HG03571 (cell line): ENCODE data around the gene CBX2.
"Not testable (repeated sequence)": the region's sequence is repeated elsewhere in the genome, so short reads cannot be mapped to it uniquely, and the experiment has no call there.

Source experiments
- ATAC-seq: cut with Tn5 transposase; IDR thresholded peaks from one replicate; pipeline ENCODE4 v1.9.1; 2021; ENCODE audit not compliant: unreplicated experiment

CBX2 gene

DNA sequence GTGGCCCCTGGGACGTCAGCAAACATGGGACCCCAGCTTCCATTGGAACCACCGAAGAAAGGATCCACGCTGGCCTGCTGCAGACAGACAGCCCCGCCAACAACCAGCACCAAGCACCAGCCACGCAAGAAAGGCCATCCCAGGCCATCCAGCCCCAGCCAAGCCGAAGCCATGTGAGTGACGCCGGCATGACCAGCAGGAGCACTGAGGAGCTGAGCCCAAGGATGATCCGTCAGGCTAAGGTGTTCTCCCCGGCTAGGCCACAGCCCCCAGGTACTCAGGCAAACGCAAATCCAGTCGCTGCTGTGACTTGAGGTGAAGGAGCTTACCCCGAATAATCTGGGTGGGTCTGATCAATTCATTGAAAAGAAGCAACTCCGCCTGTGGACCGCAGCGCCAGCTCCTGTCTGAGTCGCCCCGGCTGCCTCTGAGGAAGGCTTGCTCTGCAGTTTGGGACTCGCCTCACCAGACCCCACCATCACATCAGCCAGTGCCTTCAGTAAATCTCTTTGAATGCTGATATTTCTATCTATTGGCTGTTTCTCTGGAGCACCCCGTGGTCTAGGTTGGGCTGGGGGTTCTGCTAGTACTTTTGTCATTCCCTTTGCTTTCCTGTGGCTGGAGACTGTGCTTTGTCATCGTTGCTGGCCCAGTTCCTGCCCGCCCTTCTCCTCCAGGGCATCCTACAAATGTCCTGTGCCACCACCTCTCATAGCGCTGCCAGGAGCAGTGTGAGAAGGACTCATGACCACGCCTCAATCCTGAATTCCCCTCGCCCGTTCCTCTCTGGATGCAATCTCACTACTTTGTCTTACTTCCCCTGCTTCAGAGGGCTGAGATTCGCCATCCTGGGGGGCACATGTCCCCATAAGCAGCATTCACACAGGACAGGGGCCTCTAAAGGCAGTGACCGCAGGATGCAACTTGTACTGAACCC, 8.1 kb upstream of the CBX2 start:
- ATAC-seq, result no peak

DNA sequence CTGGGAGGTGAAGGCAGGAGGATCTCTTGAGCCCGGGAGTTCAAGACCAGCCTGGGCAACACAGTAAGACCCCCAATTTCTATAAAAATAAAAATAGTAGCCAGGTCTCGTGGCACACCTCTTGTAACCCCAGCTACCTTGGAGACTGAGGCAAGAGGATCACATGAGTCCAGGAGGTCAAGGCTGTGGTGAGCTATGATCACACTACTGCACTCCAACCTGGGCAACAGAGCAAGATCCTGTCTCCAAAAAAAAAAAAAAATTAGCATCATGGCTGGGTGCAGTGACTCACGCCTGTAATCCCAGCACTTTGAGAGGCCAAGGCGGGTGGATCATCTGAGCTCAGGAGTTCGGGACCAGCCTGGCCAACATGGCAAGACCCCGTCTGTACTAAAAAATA, 6.7 kb upstream of the CBX2 start:
- no peak for ATAC-seq

DNA sequence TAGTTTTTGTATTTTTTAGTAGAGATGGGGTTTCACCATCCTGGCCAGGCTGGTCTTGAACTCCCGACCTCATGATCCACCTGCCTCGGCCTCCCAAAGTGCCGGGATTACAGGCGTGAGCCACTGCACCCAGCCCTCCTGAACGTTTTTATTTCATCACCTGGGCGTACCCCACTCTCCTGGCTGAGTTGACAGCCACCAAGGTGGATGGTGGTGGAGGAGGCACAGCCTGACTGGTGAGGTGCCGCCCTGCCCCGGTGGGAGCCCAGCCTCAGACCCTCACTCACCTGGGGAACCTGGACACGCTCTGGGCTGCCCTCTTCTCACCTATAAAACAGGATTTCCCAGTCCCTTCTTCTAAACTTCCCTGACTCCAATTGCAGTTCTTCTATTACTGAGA, 5.2 kb upstream of the CBX2 start:
- not testable (repeated sequence) for ATAC-seq

DNA sequence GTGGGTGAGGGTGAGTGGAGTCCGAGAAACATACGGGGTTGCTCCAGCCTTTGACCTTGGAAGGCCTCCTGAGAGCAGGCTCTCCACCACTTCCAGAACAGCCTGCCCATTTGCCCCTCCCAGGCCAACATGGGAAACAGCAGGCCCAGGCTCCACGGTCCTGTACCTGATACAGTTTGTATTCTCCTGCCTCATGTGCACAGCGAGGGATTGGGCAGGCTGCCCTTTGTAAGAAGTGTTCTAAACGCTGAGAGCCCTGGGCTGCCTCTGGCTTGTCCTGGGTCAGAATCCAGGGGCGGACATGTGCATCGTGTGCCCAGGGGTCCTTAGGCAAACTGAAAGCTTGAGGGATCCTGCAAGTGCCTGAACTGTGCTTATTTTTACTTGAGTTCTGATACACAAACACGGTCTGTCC, 3.4 kb upstream of the CBX2 start:
- no peak for ATAC-seq

DNA sequence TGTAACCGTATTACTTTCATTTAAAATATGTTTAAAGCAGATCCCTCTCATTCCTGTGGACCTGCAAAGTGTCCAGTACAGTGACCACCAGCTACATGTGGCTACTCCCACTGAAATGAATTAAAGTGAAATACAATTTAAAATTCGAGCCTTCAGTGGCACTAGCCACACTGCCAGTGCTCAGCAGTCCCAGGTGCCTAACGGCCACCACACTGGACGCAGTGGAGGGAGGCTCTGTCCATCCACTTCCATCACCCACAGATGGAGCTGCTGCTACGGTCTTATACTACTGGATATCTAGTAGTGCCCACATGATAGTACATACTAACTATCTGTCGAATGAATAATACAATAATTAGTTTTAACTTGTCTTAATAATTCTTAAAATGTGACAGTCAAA, 2.3 kb upstream of the CBX2 start:
- no peak for ATAC-seq

DNA sequence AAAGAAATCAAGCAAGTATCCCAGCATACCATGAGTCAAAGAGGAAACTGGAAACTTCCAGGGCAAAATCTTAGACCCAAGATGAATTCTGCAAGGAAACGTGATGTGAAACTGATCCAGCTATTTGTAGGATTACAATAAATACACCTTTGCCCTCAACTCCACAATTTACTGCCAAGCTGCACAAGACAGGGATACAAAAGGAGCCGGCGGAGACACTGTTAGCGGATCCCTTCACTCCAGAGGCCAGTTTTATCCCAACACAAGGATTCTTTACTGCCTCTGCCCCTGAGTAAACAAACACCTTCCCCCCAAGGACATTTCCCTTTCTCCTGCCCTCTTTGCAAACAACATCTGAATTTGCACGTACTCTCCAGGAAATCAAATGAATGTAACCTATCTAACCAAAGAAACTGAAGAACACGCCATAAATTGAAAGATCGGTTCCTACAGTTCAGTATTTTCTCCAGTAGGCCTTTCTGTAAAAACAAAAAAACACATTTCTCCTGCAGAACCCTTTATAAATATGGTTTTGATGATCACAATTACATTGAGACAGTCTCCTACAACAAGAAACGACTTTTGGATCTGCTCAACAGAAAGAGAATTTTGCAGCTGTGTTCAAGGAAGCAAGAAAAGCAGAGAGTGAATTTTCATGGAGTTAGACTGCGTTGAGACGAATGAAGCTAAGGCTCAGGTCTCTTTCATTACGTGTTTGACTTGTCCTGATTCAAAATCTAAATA, 1.4 kb upstream of the CBX2 start:
- ATAC-seq, result no peak

DNA sequence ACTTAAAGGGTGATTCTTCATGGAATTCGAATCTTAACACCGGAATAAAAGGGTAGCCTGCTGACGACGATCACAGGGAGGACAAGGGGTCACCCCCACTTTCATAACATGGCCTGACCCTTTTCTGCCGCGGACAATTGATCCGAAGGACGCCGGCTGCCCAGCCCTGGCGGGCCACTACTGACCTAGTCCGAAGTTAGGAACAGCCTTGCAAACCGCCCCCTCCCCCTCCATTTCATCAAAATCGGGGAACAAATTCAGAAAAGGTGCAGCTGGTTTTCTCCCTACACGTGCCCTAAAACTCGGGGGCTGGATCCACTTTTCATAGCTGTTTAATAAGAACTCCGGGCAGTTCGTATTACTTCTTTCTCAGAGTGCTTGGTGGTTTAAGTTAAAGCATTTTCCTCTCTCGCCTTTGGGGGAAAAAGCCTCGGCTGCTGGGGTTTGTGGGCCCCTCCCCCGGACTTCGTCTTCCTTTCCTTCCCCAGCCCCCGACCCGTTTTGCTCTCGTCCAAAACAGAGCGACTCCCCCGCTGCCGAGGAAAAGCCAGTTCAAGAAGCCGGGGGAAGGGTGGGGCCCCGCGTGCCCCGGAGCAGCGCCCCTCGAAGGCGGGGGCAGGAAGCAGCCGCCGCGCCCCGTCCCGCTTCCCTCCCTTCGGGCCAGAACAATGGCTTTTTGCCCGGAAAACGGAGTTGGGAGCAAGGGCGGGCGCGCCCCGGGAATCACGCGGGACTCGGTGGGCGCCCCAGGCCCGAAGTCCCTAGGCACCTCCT, 641 bp upstream of the CBX2 start:
- ATAC-seq, result no peak

DNA sequence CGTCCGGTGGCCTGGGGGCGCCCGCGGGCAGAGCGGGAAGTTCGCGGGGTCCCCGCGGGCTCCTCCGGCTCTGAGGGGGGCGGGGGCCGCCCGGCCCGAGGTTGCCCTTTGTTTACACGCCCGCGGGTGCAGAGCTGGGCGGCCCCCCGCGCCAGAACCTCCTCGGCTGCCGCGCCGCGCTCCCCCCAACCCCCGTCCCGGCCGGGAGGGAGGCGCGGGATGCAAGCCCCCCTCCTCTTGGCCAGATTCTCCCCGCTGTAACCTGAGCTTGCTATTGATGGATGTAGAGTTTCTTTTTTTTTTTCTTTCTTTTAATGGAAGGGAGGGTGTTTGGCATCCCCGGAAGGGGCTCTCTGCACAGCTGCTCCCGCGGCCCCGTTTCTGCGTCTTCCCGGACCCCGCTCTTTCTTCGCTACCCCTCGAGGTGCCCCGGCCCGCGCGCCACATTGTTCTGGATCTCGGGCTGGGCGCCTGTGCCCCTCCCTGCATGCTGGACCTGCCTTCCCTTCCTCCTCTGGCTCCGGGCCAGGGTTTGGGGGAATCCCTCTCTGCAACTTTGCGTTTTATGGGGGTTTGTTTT, 646 bp downstream of the CBX2 start:
- no peak for ATAC-seq

DNA sequence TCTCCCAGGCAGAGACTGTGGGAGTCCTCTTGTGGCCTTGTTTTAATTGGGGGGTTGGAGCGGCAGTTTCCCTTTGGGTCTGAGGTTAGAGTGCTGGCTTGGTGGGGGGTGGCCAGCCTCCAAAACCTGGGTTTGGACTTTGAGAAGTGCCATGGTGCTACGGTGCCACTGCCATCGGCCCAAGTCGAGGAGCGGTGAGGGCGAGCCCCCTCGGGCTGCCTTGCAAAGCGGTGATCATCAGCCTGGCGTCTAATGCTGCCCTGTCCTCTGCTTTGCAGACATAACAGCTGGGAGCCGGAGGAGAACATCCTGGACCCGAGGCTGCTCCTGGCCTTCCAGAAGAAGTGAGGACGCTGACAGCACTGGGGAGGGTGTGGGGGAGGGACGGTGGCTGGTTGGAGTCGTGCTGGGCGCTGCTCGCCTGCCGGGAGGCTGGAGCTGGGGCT, 1.2 kb downstream of the CBX2 start:
- ATAC-seq, result no peak

DNA sequence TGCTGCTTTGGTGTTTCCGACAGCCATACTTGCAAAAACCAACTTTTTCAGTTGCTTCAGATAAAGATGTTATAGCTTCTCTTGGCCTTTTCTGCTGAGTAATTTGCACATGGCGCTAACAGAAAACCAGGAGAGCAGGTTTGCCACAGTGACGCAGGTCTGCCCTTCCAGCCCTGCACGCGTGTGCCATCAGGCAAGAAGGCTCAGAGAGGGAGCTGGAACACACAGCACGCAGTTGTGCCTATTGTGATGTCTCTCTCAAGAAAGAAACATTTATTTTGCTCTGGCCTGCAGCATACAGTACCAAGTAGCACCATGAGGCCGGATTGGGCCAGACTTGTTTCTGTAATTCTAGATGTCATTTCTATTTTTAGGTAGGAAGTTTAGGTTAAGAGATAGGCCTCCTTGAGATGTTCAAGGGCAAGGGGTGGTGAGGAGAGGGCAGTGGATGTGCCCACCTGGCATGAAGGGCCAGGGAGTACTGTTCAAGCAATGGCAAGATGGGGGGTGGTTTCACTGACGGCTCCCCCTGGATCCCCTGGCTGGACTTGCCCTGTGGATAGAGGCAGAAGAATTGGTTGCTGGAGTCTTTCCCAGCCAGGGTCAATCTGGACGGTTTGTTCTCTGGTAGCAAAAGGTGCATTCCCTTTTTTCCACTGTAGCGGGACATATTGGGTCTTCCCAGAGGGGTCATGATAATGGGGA, 1.9 kb downstream of the CBX2 start:
- no peak for ATAC-seq

DNA sequence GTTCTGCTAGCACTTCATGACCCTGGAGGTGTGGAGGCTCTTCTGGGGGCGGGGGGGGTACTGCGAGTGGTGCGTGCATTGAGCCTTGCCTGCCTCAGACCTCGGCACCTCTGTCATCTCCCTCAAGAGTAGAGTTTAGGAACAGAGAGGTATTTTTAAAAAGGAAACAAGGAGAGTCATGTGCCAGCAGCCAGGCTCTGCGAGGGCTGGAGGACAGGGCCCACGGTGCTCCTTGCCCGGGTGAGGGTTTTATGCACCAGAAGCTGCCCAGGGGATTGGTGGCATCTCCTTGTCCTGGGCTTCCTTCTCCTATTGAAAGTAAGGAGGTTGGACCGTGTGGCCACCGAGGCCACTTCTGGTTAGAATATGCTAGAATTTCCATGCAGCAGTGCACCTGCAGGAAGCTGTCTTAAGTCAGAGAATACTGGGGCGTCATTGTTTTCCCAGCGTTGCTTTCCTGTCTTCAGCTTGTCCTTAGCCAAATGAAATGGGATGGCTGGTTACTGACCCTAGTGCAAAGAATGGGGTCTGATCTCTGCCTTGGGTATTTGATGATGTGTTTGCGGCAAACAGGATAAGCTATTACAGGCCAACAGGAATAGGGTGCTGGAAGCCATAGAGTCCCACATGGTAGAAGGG, 3.2 kb downstream of the CBX2 start:
- no peak for ATAC-seq

DNA sequence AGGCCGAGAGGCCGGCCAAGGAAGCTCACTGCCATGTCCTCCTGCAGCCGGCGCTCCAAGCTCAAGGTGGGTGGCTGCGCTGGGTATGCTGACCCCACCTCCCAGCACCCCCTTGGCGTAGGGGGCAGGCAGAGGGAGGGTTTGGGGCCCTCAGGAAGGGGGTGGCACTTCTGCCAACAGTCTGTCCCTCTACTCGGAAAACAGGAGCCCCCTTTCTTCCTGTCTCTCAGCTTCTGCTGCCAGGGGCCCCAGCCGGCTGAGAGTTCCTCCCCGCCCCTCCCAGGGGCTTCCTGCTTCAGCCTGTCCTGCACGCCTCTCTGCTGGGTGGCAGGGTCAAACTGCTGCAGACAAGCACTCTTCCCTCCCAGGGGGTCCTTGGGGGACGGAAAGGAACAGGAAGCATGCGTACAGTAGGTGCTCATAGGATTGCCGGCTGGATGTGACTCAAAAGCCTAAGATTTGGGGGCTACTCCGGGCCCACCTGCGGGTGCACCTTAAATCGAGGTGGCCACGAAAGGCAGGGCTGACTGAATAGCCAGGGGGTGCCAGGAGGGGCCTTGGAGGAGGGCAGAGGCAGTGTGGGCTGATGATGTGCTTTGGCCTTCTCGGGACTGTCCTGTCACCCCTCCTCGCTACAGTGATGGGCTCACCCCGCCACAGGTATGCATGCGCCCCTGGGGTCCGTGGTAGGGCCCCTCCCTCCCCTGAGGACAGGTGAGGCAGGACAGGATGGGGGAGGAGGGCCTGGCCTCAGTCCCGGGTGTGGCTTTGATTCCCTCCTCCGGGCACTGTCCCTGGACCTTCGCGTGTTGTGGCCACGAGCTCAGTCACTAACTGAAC, 4.0 kb downstream of the CBX2 start:
- no peak for ATAC-seq

DNA sequence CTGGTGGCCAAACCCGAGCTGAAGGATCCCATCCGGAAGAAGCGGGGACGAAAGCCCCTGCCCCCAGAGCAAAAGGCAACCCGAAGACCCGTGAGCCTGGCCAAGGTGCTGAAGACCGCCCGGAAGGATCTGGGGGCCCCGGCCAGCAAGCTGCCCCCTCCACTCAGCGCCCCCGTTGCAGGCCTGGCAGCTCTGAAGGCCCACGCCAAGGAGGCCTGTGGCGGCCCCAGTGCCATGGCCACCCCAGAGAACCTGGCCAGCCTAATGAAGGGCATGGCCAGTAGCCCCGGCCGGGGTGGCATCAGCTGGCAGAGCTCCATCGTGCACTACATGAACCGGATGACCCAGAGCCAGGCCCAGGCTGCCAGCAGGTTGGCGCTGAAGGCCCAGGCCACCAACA, 5.9 kb downstream of the CBX2 start:
- ATAC-seq, result no peak

DNA sequence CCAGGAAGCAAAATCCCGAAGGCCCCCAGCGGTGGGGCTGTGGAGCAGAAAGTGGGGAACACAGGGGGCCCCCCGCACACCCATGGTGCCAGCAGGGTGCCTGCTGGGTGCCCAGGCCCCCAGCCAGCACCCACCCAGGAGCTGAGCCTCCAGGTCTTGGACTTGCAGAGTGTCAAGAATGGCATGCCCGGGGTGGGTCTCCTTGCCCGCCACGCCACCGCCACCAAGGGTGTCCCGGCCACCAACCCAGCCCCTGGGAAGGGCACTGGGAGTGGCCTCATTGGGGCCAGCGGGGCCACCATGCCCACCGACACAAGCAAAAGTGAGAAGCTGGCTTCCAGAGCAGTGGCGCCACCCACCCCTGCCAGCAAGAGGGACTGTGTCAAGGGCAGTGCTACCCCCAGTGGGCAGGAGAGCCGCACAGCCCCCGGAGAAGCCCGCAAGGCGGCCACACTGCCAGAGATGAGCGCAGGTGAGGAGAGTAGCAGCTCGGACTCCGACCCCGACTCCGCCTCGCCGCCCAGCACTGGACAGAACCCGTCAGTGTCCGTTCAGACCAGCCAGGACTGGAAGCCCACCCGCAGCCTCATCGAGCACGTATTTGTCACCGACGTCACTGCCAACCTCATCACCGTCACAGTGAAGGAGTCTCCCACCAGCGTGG, 6.5 kb downstream of the CBX2 start:
- no peak for ATAC-seq

DNA sequence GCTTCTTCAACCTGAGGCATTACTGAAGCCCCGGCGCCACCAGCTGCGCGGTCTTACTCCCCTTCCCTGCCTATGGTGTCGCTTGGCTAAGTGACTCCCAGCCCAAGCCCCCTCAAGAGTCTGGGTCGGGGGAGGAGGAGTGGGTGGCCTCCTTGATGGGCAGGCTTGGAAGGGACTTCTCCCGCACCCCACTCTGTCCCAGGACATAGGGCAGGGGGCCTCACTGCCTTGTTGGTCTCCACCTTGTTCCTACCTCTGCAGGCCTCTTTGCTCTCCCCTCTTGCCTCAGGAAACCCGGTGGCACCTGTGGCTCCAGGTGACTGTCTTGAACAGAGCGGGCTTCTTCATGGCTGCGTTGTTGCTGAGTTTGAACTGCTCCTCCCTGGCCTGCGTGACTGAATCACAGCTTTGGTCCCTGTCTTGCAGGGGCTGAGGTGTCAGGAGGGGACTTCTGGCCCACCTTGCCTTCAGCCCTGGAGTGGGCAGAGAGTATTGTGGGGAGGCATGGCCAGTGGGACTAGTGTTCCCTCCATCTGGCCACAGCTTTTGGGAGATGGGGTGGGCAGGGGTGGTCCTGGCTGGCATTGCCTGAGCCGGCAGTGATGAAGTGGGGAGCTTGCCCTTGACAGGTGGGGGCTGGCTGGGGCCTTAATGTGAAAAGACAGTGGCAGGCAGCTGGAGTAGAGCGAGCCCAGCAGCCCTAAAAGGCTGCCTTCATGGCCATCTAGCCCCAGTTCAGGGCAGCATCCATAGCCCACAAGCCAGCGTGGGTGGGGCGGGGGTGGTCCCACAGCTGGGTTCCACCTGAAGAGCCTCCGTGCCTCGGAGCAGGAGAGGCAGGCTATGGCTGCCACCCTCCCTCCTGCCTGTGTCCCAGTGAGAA, 7.3 kb downstream of the CBX2 start:
- ATAC-seq, result no peak

DNA sequence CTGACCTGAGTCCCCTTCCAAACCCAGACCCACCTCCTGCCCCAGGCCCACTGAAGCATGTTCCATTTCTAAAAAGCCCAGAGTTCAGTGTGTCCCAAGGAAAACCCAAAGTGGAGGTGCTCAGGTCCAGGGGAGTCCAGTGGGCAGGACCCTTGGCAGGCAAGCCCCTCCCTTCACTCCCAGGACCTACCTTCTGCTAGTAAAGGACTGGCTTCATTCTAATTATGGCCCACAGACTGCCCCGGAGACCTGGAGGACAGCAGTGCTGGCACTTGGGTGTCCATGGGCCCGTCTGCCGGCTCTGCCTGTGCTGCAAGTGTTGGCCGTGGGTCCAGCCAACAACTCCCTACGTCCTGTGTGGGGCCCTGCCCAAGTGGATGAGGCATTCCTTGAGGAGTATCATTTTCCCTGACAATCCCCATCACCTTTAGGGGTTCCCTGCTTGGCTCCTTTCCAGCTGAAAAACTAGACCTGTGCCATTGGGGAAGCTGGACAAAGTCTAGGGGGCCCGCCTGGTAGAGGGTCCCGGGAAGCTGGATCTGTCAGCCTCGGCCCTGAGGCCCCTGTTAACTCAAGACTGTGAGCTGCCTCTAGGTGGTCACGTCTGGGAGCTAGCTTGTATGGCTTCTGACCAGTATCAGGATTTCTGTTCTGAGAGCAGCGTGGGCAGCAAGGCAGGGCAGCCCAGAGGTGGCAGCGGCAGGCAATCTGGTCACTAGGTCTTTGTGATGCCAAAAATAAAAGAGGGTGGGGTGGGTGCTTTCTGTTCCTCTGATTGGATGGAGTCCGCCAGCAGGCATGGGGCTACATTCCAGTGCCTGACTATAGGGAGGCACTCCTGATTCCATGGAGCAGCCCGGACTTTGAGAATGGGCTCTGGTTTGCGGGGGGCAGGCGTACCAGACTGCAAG, 8.2 kb downstream of the CBX2 start:
- ATAC-seq, result no peak
